Skeletal muscle cell (primary cell): Measurements from ENCODE around the gene CSMD2.

Source experiments
- DNase-seq: peaks from one replicate; pipeline ENCODE4 v3.0.0-alpha.2; 2010; ENCODE audit warnings: low read depth
- H3K4me3 ChIP-seq: 2 replicates; pipeline ENCODE4 v1.5.1; 2011; ENCODE audit warnings: low read depth, mild to moderate bottlenecking, control low read depth, low read length, moderate library complexity

CSMD2 gene

DNA sequence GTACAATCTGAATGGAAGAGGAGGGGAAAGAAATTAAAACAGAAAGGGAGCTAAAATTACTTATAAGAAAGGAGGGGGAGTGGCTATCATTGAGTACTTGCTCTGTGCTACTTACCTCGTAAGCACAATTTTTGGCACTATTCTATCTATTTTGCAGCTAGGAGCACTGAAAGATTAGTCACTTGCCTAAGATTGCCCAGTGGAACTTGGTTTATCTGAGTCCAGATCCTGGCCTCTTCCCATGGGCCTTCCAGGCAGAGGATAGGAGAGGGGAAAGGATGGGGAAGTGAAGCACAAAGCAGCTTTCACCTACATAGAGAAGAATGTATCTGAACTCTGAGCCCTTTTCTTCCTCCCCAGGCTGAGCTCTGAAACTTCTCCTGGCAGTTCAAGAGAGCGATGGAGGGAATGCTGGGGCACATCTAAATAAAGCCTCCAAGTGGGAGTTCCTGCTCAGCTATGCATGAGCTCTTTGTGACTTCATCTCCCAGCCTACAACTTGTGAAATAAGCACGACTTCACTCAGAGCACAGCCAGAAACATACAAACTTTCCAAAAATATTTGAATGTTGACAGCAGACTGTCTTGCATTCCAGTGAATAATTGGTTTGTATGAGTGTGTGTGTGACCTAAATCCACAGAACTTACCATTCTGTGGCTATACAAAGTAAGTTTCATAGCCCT, 271.7 kb downstream of the CSMD2 start:
- no peak for DNase-seq
- no peak overlapping the region for H3K4me3 ChIP-seq

DNA sequence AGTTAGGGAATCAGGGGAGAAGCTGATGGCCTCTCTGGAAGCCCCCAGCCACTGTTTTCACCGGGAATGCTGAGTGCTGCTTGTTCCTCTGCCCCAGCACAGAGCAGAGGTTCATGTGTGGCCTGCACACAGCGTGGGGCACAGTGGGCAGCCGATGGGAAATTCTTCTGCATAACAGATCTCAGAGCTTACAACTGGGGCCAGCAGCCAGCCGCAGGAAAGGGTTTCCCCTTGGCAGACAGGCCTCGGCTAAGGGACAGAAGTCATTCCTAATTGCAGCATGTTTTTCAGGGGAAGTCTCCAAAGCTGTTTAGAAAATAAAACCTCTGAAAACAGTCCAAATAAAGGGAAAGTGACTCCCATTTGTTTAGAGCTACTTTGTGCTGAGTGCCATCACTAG, 278.5 kb downstream of the CSMD2 start:
- H3K4me3 ChIP-seq: no peak overlapping the region
- DNase-seq: no peak

DNA sequence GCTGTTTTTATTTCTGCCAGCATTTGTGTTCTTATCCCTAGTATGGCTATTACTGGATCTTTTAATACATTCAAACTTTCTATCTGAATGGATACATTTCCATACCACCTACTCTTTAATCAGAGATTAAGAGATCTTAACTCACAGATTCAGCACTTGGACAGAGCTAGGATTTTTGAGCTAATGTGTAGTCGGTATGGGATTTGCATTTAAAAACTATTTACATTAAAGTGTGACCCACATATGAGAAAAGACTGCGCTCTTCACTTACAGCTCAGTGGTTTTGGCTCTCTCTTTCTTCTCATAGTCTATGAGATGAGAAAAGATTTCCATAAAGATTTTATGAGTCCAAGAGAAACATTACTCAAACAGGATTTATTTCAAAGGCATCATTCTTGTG, 284.7 kb downstream of the CSMD2 start:
- no peak overlapping the region for H3K4me3 ChIP-seq
- no peak for DNase-seq

DNA sequence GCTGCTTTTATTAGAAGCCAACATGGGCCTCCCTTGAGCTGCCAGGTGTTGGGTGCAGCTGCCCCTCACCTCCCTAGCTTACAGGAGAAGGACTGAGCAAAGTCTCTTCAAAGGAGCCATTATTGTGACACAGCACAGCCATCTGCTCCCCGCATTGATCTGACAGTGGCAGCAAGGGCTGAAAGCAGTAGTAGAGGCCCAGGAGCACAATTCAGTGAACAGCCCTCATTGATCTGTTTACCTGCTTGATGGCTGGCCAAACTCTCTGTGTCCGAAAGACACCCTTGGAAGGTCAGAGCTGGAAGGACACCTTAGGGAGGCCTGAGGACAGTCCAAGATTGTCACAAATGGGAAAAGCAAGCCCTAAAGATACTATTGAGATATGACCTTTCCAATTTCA, 286.6 kb downstream of the CSMD2 start:
- DNase-seq: no peak

DNA sequence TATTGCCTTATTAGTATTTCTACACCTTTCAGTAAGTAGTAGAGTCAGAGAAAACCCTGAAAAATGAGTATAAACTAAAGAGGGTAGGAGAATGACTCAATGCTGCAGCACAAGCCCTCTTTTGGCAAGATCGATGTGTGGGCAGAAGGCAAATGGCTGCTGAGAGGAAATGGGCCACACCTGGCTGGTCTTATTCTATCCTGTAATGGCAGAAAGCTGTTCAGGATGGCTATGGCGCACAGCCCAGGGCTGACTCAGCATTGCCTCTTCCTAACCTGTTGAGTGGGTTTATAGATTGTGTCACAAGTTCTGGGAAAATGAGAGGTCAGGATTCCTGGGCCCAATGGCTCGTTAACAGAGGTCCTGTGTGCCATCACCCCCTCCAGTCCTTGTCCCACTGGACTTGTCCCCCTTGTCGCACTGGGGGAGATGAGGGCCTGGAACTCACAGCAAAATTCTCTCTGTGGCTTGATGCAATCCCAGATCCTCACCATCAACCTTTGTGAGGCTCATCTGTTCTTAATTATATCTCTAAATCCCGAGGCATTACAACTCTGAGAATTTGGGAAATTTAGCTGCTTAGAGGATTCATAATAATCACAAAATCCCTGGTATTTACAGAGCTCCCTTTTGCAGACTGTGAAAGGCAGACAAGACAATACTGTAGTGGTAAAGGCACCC, 287.9 kb downstream of the CSMD2 start:
- DNase-seq: no peak
- H3K4me3 ChIP-seq: no peak overlapping the region

More for the DNA sequence above, 286.6 kb downstream of the CSMD2 start:
- no peak overlapping the region for H3K4me3 ChIP-seq

DNA sequence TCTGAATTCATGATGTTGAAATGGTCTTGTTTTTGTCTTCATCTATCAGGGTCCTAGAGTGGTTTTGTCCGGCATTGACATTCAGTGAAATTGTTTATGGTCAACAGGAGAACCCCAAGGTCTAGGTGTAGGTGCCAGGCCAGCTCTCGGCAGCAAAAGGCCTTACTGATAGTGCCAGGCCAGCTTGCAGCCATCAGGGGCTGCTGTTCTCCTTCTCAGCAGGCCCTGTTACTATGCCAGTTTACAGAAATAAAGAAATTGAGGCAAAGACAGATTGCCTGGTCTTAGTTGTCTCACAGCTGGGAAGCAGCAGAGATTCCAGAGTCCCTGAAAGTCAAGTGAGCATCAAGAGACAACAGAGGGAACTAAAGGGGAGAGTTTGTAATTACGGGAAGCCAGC, 289.2 kb downstream of the CSMD2 start:
- DNase-seq: no peak
- H3K4me3 ChIP-seq: no peak overlapping the region

DNA sequence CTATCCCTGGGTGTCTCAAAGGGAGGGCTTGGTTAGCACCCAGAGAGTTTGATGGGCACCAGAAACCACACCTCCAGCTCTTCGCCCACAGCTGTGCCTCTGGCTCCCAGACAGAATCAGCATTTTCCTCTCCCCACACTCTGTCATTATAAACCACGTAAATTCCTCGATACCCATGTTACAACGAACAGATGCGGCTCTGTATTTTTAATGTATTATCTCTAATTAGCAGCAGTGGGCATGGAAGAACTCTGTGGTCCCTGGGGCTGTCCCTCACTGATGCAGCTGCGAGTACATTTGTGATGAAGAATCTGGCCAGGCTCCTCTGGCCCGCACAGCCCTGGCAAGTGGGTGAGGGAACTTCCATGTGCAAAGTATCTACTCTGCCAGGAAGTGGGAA, 290.4 kb downstream of the CSMD2 start:
- no peak overlapping the region for H3K4me3 ChIP-seq
- no peak for DNase-seq

DNA sequence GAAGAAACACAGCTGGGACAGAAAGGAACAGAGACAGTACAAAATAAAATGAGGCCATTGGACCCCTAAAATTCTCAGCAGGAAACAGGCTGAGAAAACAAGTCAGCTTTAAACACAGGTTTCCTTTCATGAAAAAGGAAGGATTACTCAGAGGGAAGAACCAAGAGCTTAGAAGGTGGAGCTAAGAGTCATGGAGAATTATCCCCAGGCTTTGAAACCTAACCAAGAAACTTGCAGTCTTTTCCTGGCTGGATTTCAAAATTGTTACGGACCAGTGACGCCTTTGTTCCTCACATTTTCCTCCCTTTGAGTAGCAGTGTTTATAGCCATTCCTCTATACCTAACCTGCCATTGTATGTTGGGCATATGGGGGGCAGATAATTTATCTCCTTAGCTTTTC, 292.3 kb downstream of the CSMD2 start:
- no peak for DNase-seq
- H3K4me3 ChIP-seq: no peak overlapping the region

DNA sequence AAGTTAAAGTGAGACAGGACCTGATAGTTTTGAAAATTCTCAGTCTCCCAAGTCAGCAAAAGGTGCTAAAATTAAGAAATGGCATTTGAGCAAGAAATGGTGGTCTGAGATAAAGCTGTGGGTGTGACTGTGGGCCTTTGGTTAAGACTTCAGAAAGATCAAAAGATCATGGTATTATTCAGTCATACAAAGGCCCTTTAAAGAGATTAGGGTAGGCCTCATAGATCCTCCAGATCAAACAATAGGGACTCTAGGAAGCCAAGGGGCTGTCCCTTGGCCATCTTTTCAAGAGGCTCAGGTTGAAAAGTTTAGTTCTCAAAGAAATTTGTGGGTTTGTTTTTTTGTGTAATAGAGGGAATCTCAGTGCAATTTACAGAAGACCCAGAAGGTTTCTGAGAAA, 292.8 kb downstream of the CSMD2 start:
- DNase-seq: no peak
- H3K4me3 ChIP-seq: no peak overlapping the region

DNA sequence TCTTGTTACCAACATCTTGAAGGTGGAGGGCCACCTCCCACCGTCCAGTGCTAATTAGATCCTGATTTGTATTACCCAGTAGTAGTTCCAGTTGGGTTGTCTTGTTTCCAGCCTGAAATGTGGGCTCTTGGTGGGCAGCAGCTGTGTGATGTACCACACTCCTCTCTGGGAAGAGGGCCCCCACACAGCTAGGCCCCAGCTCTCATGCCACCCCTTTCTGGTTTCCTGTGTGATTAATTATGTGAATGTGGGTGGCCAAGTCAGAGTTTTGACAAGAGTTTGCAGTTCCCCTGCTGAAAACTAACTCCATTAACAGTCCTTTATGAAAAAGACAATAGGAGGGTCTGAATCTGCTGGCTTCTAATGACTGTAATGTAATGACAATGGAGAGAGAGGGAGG, 297.3 kb downstream of the CSMD2 start:
- DNase-seq: no peak
- no peak overlapping the region for H3K4me3 ChIP-seq

DNA sequence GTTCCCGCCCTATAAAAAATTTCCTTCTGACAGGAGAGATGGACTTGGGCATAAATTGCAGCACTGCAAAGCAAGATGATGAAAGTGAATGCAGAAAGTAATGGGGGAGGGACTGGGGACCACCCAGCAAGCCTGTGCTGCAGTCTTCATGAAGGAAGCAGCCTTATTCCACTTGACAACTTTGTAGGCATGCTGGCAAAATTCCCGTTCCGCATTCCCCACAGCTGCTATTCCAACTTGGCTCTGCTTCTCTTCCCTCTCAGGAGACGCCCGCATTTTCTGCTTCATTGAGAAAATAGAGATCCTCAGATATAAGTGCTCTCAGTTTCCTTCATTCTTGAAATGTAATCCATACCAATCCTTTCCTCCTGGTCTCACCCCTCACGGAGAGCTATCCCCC, 298.7 kb downstream of the CSMD2 start:
- DNase-seq: no peak

DNA sequence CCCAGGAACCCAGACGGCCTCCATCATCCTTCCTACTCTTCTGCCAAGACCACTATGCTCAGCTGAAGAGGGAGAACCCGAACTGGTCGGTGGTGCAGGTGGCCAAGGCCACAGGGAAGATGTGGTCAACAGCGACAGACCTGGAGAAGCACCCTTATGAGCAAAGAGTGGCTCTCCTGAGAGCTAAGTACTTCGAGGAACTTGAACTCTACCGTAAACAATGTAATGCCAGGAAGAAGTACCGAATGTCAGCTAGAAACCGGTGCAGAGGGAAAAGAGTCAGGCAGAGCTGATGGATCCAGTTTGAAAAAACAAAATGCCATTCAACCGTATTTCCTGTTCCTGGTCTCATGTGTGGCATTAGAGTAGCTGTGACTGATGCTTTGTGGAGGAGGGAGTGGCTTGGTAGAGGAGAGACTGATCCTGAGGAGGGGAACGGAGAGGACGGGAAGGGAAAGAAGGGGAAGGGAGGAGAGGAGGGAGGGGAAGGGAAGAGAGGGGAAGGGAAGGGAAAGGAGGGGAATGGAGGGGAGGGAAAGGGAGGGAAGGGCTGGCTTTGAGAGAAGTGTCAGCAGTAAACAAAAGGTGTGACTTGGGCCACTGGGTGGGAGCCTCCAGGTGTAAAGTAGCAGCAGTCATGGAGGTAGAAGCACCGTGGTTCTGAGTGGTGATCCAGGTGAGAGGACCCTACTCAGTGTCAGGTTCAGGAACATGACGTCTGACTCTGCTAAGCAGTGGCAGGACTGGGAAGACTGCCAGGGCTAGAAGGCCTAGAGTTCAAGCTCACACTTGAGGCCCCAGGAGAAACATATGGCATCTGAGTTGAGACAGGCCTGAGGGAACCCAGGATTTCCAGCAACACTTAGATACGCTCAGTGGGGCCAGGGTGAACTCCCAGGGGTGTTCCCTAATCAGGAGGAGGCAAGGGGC, 300.3 kb downstream of the CSMD2 start:
- H3K4me3 ChIP-seq: no peak overlapping the region
- DNase-seq: no peak

More for the DNA sequence above, 298.7 kb downstream of the CSMD2 start:
- no peak overlapping the region for H3K4me3 ChIP-seq

DNA sequence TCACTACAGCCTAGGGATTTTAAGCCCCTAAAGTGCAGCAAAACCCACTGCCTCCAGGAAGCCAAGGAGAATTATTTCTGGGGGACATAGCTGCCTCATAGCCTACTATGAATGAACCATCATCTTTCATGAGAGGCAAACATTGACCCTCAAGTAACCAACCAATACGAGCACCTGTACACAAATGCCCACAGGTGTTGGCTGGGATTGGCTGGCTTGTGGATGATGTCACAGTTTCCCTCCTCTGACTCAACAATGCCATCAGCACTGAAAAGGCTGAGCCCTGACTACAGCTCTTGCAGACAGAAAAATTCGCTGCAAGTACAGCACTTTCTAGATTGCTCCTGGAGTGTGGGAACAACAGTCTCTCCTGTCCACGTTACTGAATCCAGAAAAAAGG, 301.3 kb downstream of the CSMD2 start, which contains the start of gene HMGB4:
Gene HMGB4, plus strand, starts transcription at position 301 of the 400 bp plus-strand sequence. CDS start 113 bp downstream, outside the sequence.
- no peak for DNase-seq
- H3K4me3 ChIP-seq: no peak within 1 kb of the TSS

DNA sequence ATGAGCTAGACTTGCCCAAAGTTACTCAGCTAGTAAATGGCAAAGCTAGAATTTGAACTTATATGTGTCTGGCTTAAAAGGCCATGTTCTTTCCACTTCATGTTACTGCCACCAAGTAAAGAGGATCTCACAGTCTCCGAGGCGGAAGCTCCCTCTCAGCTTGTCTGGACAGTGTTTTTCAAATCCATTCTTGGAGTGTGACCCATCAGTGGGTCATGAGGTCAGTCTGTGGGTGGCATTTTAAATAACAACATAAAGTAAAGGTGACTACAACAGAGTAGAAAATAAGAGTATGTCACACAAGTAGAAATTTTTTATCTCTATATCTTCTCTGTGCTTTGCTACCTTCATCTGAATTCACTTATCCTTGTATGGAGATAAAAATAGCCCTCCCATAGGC, 304.4 kb downstream of the CSMD2 start:
- no peak for DNase-seq
- no peak overlapping the region for H3K4me3 ChIP-seq

DNA sequence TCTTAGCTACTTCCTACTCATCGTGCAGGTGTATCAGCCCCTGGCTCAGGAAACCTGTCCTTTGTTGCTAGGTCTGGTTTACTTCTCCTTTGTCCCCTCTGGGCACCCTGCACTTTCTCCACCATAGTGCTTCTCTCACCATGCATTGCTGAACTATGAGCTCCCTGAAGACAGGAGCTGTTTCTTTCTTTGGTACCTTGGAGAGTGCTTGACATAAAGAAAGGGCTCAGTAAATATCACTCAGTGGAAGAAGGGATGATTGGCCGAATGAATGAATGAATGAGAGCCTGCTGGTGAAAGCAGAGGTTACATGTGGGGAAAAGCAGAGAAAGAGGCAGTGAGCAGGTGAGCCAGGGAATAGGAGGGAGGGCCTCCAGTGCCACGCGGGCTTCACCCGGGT, 310.9 kb downstream of the CSMD2 start:
- DNase-seq: no peak
- no peak overlapping the region for H3K4me3 ChIP-seq

DNA sequence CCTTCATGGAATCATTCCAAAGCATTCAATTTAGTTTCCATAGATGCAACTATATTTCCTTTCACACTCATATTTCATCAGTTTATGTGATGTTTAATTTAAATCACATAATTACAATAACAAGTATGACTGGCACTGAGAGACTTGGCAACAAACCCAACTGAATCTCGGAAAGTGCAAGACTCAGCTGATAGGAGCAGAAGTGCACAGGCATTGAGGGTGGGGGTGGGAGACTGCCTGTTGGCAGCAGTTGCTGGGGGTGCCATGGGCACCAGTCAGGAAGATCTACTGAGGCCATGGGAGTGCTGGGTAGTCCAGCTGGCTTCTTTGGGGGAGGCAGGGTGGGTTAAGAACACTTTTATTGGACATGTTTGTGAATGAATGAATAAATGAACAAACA, 311.6 kb downstream of the CSMD2 start:
- no peak overlapping the region for H3K4me3 ChIP-seq
- no peak for DNase-seq

DNA sequence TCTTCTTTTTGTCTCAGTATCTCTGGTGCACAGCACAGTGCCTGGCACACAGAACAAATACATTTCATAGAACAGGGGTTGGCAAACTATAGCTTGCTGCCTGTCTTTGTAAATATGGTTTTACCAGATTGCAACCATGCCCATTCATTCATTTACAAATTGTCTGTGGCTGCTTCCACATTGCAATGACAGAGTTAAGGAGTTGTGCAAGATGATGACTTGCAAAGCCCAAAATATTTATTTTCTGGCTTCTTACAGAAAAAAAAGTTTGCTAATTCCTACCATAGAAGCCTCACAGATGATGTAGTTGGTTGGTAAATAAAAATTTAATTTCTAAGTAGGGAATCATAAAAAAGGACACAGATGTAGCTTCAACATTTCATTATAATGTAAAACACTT, 312.3 kb downstream of the CSMD2 start:
- DNase-seq: no peak
- H3K4me3 ChIP-seq: no peak overlapping the region

DNA sequence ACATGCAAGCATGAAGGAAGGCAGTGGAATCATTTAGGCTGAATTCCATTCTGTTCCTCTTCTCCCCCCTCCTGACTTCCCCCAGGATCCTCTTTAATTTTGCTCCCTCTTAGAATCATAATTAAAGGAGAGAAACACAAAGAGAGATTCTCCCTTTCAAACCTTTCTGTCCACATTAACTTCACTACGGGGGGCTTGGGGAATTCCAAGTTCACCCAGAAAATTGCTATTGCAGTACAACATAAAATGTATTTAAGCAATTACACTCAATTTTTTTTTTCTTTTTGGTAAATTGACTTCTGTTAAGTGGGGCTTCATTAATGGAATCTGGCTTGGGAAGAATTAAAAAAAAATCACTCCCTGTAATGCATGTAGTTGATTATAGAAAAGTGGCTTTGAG, 314.5 kb downstream of the CSMD2 start:
- no peak for DNase-seq
- H3K4me3 ChIP-seq: no peak overlapping the region

DNA sequence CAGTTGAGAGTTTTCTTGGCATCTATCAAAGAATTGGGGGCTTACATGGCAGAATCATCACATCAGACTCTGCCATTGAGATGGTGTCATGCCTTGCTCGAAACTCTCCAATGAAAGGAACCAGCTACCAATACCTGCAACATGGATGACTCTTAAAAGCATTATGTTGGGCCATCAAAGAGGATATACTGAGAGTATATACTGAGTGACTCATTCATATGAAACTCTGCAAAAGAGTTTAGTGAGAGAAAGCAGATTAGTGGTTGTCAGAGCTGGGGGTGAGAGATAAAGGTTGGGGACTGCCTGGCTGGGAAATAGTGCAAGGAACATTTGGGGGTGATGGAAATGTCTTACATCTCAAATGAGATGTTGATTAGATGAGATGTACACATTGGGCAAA, 315.8 kb downstream of the CSMD2 start:
- no peak for DNase-seq
- H3K4me3 ChIP-seq: no peak overlapping the region

DNA sequence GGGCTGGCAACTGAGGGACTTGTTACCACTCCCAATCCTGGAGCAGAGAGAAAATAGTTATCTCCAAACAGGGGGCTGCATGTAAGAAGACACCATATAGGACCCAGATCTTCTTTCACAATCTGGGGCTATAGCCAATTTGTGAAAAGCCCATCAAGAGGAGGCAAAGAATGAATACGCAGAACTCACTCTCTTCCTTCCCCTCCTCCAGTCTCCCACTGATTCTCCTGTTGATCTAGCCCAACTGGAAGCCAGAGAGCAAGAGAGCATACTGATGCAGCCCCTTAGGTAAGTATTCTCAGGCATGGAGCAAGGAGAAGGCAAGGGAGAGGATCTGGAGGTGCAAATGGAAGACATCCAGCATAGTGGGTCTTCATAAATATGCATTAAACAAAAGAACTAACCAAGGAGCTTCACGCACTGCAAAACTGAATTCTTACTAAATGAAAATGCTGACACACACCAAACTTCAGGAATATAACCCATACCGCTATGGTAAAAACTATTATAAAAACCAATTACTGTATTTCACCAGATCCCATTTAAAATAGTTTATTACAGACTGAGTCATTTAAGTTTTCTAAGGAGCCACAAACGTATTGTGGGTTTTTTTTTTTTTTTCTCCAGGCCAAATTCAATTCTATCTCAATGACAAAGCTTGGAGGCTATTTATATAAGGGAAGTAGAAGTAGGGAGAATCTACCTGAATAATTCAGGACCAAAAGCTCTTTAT, 316.7 kb downstream of the CSMD2 start:
- no peak overlapping the region for H3K4me3 ChIP-seq
- DNase-seq: no peak
